ENCODE data around the gene GOLT1A. TPM values are rescaled to one million over a fixed set of nuclear protein-coding genes. Genes with fewer than 3 reads are reported as not detected.

The GOLT1A gene
- total RNA-seq, 1 donor from 2014 or later, result not detected

DNA sequence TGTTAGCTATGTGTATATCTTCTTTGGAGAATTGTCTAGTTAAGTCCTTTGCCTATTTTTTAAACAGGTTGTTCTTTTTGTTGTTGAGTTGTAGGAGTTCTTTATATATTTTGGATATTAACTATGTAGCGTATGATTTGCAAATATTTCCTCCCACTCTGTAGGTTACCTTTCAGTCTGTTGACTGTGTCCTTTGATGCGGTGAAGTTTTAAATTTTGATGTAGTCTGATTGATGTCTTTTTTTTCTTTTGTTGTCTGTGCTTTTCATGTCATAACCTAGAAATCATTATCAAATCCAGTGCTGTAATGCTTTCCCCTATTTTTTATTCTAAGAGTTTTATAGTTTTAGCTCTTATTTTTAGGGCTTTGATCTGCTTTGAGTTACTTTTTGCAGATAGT lies 8.8 kb downstream of the GOLT1A start:
- Mint-ChIP-seq H3K27me3 (ENCODE audit: low read depth) (peaks cover 84% of the 10 kb centered on the region), H3K4me3 (no peak overlapping the region), H3K9me3 (no peaks in the 10 kb centered on the region), H3K27ac (ENCODE audit: unreplicated experiment) (no peak overlapping the region), H3K36me3 (ENCODE audit: low read depth) (no peaks in the 10 kb centered on the region), H3K4me1 (no peaks in the 10 kb centered on the region)
- TF ChIP-seq, protein P1, sequence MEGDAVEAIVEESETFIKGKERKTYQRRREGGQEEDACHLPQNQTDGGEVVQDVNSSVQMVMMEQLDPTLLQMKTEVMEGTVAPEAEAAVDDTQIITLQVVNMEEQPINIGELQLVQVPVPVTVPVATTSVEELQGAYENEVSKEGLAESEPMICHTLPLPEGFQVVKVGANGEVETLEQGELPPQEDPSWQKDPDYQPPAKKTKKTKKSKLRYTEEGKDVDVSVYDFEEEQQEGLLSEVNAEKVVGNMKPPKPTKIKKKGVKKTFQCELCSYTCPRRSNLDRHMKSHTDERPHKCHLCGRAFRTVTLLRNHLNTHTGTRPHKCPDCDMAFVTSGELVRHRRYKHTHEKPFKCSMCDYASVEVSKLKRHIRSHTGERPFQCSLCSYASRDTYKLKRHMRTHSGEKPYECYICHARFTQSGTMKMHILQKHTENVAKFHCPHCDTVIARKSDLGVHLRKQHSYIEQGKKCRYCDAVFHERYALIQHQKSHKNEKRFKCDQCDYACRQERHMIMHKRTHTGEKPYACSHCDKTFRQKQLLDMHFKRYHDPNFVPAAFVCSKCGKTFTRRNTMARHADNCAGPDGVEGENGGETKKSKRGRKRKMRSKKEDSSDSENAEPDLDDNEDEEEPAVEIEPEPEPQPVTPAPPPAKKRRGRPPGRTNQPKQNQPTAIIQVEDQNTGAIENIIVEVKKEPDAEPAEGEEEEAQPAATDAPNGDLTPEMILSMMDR (conservative IDR thresholded peaks at IDR 0.05), result no peak
- DNase-seq (ENCODE audit: low read depth, low spot score), result no peak

DNA sequence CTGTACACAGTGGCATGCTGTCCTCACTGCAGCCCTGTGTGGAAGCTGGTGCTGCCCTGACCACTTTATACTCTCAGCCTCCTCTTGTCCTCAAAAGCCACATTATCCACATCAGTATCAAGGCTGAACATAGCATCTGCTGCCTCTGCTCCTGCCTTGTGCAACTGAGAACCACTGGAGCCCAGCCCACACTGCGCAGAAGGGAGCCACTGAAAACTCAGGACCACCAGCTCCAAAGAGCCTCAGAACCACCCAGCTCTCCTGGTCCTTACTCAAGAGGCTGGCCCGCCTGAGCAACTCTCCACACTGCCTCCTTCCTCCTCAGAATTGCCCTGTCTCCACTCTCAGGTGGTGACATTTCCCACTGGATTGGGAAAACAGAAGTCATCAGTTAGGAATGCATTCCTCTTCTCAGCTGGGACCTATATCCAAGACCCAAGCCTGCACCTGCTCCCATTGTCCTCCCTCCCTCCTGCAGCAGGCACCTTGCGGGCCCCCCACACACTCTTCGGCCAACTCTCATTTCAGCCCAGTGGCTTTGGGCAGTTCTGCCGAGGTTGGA lies 10.5 kb downstream of the GOLT1A start:
- Mint-ChIP-seq H3K4me3 (no peak overlapping the region), H3K4me1 (no peaks in the 10 kb centered on the region)

DNA sequence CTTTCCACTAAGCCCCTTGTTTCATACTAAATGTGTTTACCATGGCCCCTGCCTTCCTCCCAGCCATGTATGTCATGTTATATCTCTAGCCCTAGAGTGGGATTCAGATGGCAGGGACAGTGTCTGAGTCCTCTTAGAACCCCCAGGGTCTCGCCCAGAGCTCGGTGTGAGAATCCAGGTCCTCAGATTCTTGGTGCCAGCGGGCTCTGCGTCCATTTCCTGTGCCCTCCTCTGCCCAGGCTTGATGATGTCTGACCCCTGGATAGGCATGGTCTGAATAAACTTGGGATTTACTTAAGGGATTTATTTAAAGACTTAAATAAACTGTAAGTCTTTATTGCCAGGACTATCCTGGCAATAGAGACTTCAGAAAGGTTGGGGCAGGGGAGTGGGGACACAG lies 11.3 kb downstream of the GOLT1A start:
- Mint-ChIP-seq H3K27ac (ENCODE audit: unreplicated experiment) (peak overlapping the region; percentile 53), H3K9me3 (no peaks in the 10 kb centered on the region), H3K27me3 (ENCODE audit: low read depth) (peaks cover 84% of the 10 kb centered on the region), H3K36me3 (ENCODE audit: low read depth) (no peaks in the 10 kb centered on the region), H3K4me1 (no peaks in the 10 kb centered on the region), H3K4me3 (no peak overlapping the region)
- DNase-seq (ENCODE audit: low read depth, low spot score), result no peak
- TF ChIP-seq, protein P1 (conservative IDR thresholded peaks at IDR 0.05), result no peak

More for the DNA sequence above, 10.5 kb downstream of the GOLT1A start:
- Mint-ChIP-seq H3K36me3 (ENCODE audit: low read depth) (no peaks in the 10 kb centered on the region), H3K27me3 (ENCODE audit: low read depth) (peaks cover 84% of the 10 kb centered on the region), H3K9me3 (no peaks in the 10 kb centered on the region), H3K27ac (ENCODE audit: unreplicated experiment) (no peak overlapping the region)
- DNase-seq (ENCODE audit: low read depth, low spot score), result no peak
- TF ChIP-seq, protein P1 (conservative IDR thresholded peaks at IDR 0.05), result no peak

DNA sequence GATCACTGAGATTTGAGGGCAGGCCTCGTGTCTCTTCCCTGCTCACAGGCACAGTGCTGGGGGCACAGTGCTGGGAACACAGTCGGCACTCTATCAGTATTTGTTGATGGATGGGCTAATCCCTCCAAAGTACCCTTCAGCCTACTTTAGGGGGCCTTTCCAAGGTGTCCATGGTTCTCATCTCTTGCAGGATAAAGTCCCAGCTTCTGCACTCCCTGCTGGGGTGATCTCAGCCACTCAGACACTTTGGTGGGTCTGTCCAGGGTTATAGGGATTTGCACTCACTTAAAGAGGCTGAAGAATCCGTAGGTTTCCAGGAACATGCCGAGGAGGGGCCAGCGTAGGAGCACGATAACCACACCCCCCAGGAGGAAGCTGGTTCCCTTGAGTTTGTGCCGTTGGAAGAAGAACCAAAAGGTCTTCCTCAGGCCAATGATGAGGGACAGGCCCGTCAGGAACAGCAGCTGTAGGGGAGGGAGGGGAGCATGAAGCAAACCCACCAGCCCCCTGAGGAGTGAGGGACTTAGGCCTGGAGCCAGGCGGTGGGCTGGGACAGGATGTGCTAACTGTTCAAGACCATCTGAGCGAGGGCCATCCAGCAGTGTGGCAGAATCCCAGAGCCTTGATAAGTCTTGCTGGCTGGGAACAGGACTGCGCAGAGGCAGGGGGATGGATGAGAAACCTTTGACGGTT lies 12.3 kb downstream of the GOLT1A start:
- Mint-ChIP-seq H3K36me3 (ENCODE audit: low read depth) (no peaks in the 10 kb centered on the region), H3K27me3 (ENCODE audit: low read depth) (peaks cover 84% of the 10 kb centered on the region), H3K4me3 (no peak overlapping the region), H3K9me3 (no peaks in the 10 kb centered on the region), H3K4me1 (no peaks in the 10 kb centered on the region), H3K27ac (ENCODE audit: unreplicated experiment) (no peak overlapping the region)
- DNase-seq (ENCODE audit: low read depth, low spot score), result no peak
- TF ChIP-seq, protein P1 (conservative IDR thresholded peaks at IDR 0.05), result no peak

DNA sequence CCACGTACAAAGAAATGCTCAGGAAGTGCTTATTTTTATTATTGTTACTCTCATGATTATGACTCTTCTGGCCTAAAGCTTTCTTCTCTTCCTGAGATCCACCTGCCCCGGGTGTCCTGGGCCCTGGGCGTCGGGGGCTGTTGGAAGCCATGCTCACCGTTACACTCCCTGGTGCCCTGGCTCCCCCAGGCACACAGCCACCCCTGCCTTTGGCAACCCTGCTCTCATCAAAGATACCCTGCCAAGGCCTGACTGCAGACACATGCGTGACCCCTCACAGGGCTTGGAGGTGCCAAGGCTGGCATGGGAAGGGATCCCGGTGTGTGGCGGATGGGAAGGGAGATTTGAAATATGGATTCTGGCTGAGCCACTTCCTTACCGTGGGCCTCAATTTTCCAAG lies 14.2 kb downstream of the GOLT1A start:
- H3K27ac Mint-ChIP-seq (ENCODE audit: unreplicated experiment), result no peak overlapping the region
- TF ChIP-seq, protein P1 (conservative IDR thresholded peaks at IDR 0.05), result no peak
- H3K9me3 Mint-ChIP-seq, result peaks cover 4% of the 10 kb centered on the region
- H3K27me3 Mint-ChIP-seq (ENCODE audit: low read depth), result peaks cover 83% of the 10 kb centered on the region
- DNase-seq (ENCODE audit: low read depth, low spot score), result no peak
- no peak overlapping the region for H3K4me3 Mint-ChIP-seq
- no peaks in the 10 kb centered on the region for H3K36me3 Mint-ChIP-seq (ENCODE audit: low read depth)
- no peaks in the 10 kb centered on the region for H3K4me1 Mint-ChIP-seq
